K562 (cell line): Measurements from ENCODE around the gene SNPH. TPM values are rescaled to one million over a fixed set of nuclear protein-coding genes. Genes with fewer than 3 reads are reported as not detected.

Experiments used
- CEBPG ChIP-seq, 3 experiments: fragments of 200-800 bp in 1 of 3; sonication (Bioruptor generic) in 1 of 3; sonication (generic) in 1 of 3; formaldehyde crosslinking in 1 of 3; IDR thresholded peaks in 2 of 3; conservative IDR thresholded peaks in 1 of 3; 2 replicates each; pipeline versions ENCODE4 v1.6.1 to v1.8.0; 2016 to 2022; ENCODE audit warnings: missing compliant biosample characterization in 2 of 3, missing genetic modification characterization in 2 of 3, mild to moderate bottlenecking in 1 of 3, missing genetic modification reagents in 1 of 3
- CREBBP ChIP-seq: IDR thresholded peaks from one replicate; pipeline ENCODE4 v1.6.1; 2012; ENCODE audit warnings: low read depth, mild to moderate bottlenecking, control low read depth, inconsistent platforms, low read length
- DLX4 ChIP-seq: fragments of 250-450 bp; sonication (Bioruptor Pico); IDR thresholded peaks from 2 replicates; pipeline ENCODE4 v1.6.1; 2021; ENCODE audit warnings: mild to moderate bottlenecking
- FOXA3 ChIP-seq, 2 experiments: fragments of 450-650 bp in 1 of 2; sonication (generic) in 1 of 2; formaldehyde crosslinking; IDR thresholded peaks in 1 of 2; conservative IDR thresholded peaks in 1 of 2; 2 replicates each; pipeline versions ENCODE4 v1.4.0 to v1.8.0; 2020 to 2022; ENCODE audit warnings: mild to moderate bottlenecking in 2 of 2, missing genetic modification reagents in 1 of 2
- FOXK1 ChIP-seq: sonication (generic); formaldehyde crosslinking; IDR thresholded peaks from 2 replicates; pipeline ENCODE4 v1.8.0; 2022; ENCODE audit warnings: missing genetic modification reagents, mild to moderate bottlenecking, borderline replicate concordance
- HMG20A ChIP-seq: fragments of 450-650 bp; formaldehyde crosslinking; conservative IDR thresholded peaks from 2 replicates; pipeline ENCODE4 v1.4.0; 2020; ENCODE audit warnings: mild to moderate bottlenecking, mixed read lengths
- LEF1 ChIP-seq: fragments of 450-650 bp; IDR thresholded peaks from 2 replicates; pipeline ENCODE4 v1.6.1; 2016; ENCODE audit warnings: mild to moderate bottlenecking
- MAFF ChIP-seq: IDR thresholded peaks from 2 replicates; pipeline ENCODE4 v1.6.1; 2012; ENCODE audit warnings: low read length, improper control_type of control experiment
- NCOA1 ChIP-seq: fragments of 450-650 bp; IDR thresholded peaks from 2 replicates; pipeline ENCODE4 v1.6.1; 2016; ENCODE audit warnings: low read depth
- RBFOX2 ChIP-seq: fragments of 200-400 bp; formaldehyde crosslinking; IDR thresholded peaks from 2 replicates; pipeline ENCODE4 v1.6.1; 2017; ENCODE audit warnings: low read depth, mild to moderate bottlenecking, low read length, moderate library complexity
- SRSF3 ChIP-seq: fragments of 200-400 bp; formaldehyde crosslinking; IDR thresholded peaks from 2 replicates; pipeline ENCODE4 v1.6.1; 2016; ENCODE audit warnings: mild to moderate bottlenecking, low read length, moderate library complexity; ENCODE audit not compliant: insufficient read depth
- TCF7 ChIP-seq: sonication (generic); IDR thresholded peaks from 2 replicates; pipeline ENCODE4 v1.6.1; 2016; ENCODE audit warnings: antibody characterized with exemption, borderline replicate concordance
- TEAD2 ChIP-seq: fragments of 450-650 bp; IDR thresholded peaks from 2 replicates; pipeline ENCODE4 v1.6.1; 2016; ENCODE audit warnings: missing genetic modification characterization, control low read depth, missing compliant biosample characterization
- THRA ChIP-seq: fragments of 450-650 bp; IDR thresholded peaks from 2 replicates; pipeline ENCODE4 v1.6.1; 2017; ENCODE audit warnings: mild to moderate bottlenecking, moderate library complexity
- ZBTB33 ChIP-seq: sonication (generic); formaldehyde crosslinking; IDR thresholded peaks from 2 replicates; pipeline ENCODE4 v1.8.1; 2023; ENCODE audit warnings: mild to moderate bottlenecking, missing genetic modification reagents
- ZNF280A ChIP-seq: fragments of 450-650 bp; IDR thresholded peaks from 2 replicates; pipeline ENCODE4 v1.6.1; 2018; ENCODE audit warnings: mild to moderate bottlenecking, low read depth; ENCODE audit not compliant: partially characterized antibody
- ZNF449 ChIP-seq: fragments of 250-450 bp; sonication (Bioruptor Pico); IDR thresholded peaks from 2 replicates; pipeline ENCODE4 v1.8.0; 2022; ENCODE audit warnings: moderate library complexity, mild to moderate bottlenecking, inconsistent platforms
- polyA plus RNA-seq, 8 experiments: library from polyadenylated mRNA; depleted of rRNA in 4 of 8; stranded (reverse) in 5 of 8; unstranded in 3 of 8; fragments of >200 nt; fragmentation: Nextera tagmentation in 2 of 8; fragmentation: Illumina TruSeq in 1 of 8; extraction: Ambion mirVana in 2 of 8; extraction: Trizol in 1 of 8; gene quantifications; 2 replicates each; pipeline versions ENCODE4 v1.2.1 to v1.2.3, GENCODE V29; 2011 to 2014; ENCODE audit warnings: inconsistent platforms in 1 of 8, missing spikeins in 1 of 8
- total RNA-seq, 7 experiments: library from RNA; depleted of rRNA in 6 of 7; stranded (reverse); fragments of >200 nt in 6 of 7; fragmentation: Illumina TruSeq in 2 of 7; extraction: Trizol in 2 of 7; gene quantifications; 2 replicates each; pipeline versions ENCODE4 v1.2.1 to v1.2.3, GENCODE V29; 2011 to 2021; ENCODE audit warnings: low replicate concordance in 1 of 7

The SNPH gene
- total and polyA plus RNA-seq, 9 of the 15 experiments (the other 6 are each of a cell fraction or from before 2014, with no cell fraction given) = 0.03 to 4.2 (median 1.4) TPM

- TF ChIP-seq THRA (no peak), ZNF449 (no peak), ZBTB33 (CRISPR knock-in tag) (peak; percentile 42; the same call in 1 of the 2 replicates), LEF1 (0 out of 2 replicates have a peak, but pooled peaks have one; percentile 19), RBFOX2 (peak; percentile 98), MAFF (no peak), HMG20A (CRISPR knock-in tag) (no peak), SRSF3 (no peak), TCF7 (no peak), ZNF280A (no peak), CEBPG (CRISPR knock-in tag; IDR thresholded peaks at IDR 0.05) (no peak), CEBPG (tag; conservative IDR thresholded peaks at IDR 0.05 in 1 of 2, IDR thresholded peaks at IDR 0.05 in 1 of 2) (peak; percentile 33 to 59; a peak in 2 of 4 replicates), CREBBP (no peak), NCOA1 (0 out of 2 replicates have a peak, but pooled peaks have one; percentile 34), DLX4 (CRISPR knock-in tag) (no peak), FOXA3 (CRISPR knock-in tag; conservative IDR thresholded peaks at IDR 0.05 in 1 of 2, IDR thresholded peaks at IDR 0.05 in 1 of 2) (no peak), TEAD2 (tag) (no peak), FOXK1 (CRISPR knock-in tag) (0 out of 2 replicates have a peak, but pooled peaks have one; percentile 68)
These were observed 59.3 kb downstream of the SNPH start (continued) for GRCh38 chr20:1325173-1326030.
